ENCODE data around the gene TMEM143.
"Not testable (repeated sequence)": the region's sequence is repeated elsewhere in the genome, so short reads cannot be mapped to it uniquely, and the experiment has no call there.

TMEM143 gene

GRCh38 chr19:48308631-48309586 is 54.8 kb downstream of the TMEM143 start:
- Histone ChIP-seq H3K4me3 (no peak overlapping the region), H3K27ac (peak overlapping the region in 4 of 21 experiments; percentile 24 to 39 (median 29))

DNA sequence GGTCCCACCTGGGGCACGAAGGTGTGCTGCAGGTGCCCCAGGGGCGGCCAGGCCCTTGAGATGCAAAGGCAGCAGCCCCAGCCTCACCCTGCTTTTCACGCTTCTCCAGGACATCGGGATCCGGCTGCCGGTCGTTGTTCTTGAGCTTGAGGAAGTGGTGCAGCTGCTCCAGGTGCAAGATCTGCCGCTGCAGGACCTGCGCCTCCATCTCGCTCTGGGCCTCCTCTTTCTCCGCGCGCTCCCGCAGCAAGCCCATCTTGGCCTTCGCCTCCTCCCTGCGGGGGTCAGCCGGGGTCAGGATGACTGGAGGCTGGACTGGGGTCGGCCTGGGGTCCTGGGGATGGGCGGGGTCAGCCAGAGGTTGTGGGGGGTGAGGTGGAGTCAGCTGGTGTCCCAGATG is 59.9 kb downstream of the TMEM143 start:
- Histone ChIP-seq H3K27ac (no peak overlapping the region), H3K4me3 (no peak overlapping the region)

DNA sequence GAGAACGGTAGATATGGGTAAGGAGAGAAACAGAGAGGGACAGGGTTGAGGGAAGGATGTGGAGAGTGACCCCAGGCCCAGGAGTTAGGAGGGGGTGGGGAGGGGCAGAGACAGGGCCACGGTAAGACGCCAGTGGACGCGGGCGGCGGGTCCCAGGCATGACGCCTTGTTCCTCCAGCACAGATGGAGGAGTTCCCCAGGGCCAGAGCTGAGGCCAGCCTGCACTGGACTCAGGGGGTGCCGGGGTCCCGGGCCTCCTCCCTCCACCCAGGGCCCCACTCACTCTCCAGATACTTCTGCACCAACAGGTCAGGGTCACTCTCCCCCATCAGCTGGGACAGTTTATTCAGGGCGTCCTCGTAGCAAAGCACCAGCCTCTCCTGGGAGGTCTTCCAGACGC is 60.4 kb downstream of the TMEM143 start:
- H3K4me3 ChIP-seq: no peak overlapping the region

DNA sequence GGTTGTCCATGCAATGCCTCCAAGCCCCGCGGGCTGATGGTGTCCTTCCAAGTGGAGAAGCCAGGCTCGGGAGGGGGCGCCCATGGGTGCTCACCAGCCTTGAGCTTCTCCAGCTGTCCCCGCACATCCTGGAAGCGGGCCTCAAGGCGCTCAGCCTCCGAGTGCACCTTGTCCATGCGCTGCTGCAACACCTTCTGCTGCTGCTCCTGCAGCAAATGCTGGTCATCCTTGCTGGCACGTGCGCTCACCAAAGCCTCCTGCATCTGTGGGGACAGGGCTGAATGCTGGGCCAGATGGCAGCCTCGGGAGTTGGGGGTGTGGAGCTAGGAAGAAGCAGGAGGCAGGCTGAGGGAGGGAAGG is 61.2 kb downstream of the TMEM143 start:
- Histone ChIP-seq H3K27ac (no peak overlapping the region), H3K4me3 (no peak overlapping the region)

More for the DNA sequence above, 60.4 kb downstream of the TMEM143 start:
- H3K27ac ChIP-seq: no peak overlapping the region

GRCh38 chr19:48301886-48302599 is 61.7 kb downstream of the TMEM143 start:
- Histone ChIP-seq H3K27ac (no peak overlapping the region), H3K4me3 (no peak overlapping the region)

DNA sequence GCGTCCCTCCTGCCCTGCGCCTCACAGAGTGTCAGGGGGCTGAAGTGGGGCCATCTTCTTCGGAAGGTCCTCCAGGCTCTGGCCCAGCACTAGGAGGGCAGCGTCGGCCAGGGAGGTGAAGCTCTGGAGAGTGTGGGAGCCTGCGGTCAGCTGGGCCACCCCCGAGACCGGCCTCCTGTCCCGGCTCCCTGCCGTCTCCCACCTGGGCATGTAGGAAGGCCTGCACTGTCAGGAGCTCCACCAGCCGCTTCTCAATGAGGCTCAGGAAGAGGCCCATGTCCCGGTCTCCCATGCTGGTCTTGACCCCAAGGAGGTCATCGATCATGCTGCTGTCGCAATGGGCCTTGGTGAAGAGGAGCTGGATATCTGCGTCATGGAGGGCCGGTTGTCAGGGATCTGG is 65.8 kb downstream of the TMEM143 start:
- Histone ChIP-seq H3K27ac (no peak overlapping the region), H3K4me3 (no peak overlapping the region)

DNA sequence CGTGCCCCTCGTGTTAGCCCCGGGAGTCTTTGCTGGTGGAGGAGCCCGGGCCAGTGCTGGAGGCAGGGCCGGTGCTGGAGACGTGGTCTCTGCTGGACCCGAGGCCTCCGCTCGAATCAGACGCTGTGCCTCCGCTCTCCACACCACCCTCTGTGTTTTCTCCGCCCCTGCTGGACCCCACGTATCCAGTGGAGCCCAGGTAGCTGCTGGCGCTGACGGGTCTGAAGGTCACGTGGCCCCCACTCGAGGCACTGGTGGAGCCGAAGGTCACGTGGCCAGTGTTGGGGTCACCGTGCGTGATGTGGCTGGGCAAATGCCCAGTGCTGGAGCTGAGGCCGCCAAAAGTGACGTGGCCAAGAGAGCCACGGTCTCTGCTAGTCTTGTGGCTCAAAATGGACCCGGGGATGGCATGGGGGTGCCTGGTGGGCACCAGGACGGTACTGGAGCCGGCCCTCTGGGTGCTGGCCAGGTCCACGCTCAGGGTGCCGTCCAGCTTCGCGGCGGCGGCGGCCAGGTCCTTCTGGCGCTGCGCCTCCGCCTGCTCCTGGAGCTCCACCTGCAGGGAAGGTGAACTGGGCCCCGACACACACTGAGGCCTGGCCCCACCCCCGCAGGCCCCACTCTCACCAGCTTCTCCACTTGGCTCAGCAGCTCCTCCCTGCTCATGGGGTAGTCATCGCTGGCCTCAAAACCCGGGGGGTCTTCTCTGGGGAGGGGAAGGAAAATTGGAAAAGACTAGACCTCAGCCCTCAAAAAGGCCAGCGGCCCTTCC is 66.6 kb downstream of the TMEM143 start:
- Histone ChIP-seq H3K27ac (no peak overlapping the region), H3K4me3 (no peak overlapping the region)

GRCh38 chr19:48295458-48295857 is 68.3 kb downstream of the TMEM143 start:
- Histone ChIP-seq H3K4me3 (no peak overlapping the region), H3K27ac (no peak overlapping the region)

DNA sequence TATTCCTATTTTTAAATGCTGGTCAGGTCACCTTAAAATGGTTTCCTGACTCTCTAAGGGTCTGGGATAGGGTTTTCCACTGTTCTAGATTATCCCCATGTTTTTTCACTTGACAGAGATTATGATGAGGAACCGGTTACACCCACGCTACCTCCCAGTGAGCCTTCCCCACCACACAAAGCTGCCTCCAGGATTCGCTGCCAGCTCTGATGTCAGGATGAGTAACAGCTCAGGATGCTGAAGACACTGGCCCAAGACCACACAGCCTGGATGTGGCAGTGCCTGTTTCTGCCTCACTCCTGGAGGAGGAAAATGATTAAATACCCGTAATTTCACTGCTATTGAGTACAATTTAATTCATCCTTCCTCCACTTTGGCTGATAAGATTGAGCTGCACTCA is 70.9 kb downstream of the TMEM143 start:
- Histone ChIP-seq H3K27ac (no peak overlapping the region), H3K4me3 (no peak overlapping the region)

DNA sequence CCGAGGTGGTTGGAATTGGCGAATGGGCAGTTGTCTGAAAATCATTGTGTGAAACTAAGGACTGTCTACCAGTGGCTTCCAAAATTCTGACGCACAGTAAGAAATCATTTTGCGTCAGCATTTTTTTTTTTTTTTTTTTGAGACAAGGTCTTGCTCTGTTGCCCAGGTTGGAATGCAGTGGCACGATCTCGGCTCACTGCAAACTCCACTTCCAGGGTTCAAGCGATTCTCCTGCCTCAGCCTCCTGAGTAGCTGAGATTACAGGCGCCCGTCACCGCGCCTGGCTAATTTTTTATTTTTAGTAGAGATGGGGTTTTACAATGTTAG is 72.3 kb downstream of the TMEM143 start:
- not testable (repeated sequence) for H3K27ac ChIP-seq
- peak overlapping the region in 1 of 7 experiments; percentile 23 for H3K4me3 ChIP-seq

GRCh38 chr19:48290771-48291488 is 72.8 kb downstream of the TMEM143 start:
- peak overlapping the region in 5 of 7 experiments; percentile 9 to 41 (median 23) for H3K4me3 ChIP-seq
- peak overlapping the region in 11 of 21 experiments; percentile 16 to 76 (median 47) for H3K27ac ChIP-seq

DNA sequence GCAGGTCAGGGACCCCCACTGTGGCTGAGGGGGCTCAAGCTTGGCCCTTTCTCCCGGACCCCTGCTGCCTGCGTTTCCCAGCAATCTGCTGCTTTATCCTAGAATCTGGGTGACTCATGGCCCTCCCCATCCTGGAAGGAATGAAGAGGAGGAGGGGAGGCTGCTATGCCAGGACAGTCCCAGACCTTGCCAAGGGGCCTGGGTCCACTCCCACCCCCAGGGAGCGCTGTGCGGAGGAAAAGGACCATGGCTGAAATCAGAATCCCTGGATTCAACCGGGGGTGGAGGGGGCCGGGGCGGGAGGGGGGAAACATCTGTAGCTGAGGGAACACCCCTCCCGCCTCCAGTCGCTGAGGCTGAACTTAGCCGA is 73.4 kb downstream of the TMEM143 start:
- peak overlapping the region in 3 of 7 experiments; percentile 23 to 41 (median 30) for H3K4me3 ChIP-seq
- peak overlapping the region in 9 of 21 experiments; percentile 26 to 76 (median 41) for H3K27ac ChIP-seq

DNA sequence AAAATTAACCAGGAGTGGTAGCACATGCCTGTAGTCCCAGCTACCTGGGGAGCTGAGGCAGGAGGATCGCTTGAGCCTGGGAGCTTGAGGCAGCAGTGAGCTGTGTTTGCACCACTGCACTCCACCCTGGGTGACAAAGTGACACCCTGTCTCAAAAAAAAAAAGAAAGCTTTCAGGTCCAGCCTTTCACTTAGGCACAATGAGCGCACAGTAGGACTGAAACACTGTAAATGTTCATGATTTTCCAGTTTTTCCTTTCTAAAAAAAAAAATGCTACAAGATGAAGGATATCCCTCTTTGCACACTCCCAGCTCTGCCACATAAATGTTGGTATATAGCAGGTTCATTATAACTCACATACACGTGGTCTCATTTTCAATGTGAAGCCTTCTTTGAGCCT is 76.0 kb downstream of the TMEM143 start:
- Histone ChIP-seq H3K27ac (no peak overlapping the region), H3K4me3 (no peak overlapping the region)

- Histone ChIP-seq H3K27ac (no peak overlapping the region), H3K4me3 (no peak overlapping the region)
These were observed 78.8 kb downstream of the TMEM143 start for GRCh38 chr19:48284896-48285295.

- Histone ChIP-seq H3K27ac (no peak overlapping the region), H3K4me3 (no peak overlapping the region)
These were observed 79.8 kb downstream of the TMEM143 start for GRCh38 chr19:48283908-48284307.

Data from skin epidermis (tissue), 12 donors.